NCI-H526 treated with DMSO at 0.1 percent for 48 hours (cell line): ENCODE results near the gene SLC28A3.

Experiments used
- DNase-seq: peaks from one replicate; lab custom pipeline; 2025; lab: John Stamatoyannopoulos, UW

SLC28A3 gene

DNA sequence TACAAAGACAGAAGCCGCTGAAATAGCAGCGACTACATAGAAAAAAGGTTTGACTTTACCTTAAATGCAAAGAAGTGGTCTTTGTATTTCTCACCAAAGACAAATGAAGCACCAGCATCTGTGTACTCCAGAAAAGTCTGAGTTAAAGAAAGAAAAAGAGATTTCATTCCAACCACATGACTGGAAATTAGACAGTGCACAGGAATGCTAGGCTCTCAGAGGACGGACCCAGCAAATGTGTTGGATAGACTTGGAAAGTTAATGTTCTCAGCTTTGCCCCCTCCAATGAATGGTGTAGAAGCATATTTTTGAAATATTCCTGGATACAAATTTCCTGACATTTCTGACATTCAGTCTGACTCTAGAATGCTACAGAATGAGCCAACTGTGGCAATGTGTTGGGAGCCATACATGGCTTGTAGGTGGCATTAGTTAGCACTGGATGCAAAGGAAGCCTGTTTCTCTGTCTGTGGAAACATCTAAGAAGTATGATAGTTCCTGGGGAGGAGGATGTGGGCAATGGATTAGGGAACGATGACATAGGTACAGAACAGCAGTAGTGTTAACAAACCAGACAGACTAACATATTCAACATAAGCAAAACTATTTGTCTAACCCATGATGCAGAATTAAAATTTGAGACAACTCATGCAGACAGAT lies 43.3 kb downstream of the SLC28A3 start:
- no peak for DNase-seq

DNA sequence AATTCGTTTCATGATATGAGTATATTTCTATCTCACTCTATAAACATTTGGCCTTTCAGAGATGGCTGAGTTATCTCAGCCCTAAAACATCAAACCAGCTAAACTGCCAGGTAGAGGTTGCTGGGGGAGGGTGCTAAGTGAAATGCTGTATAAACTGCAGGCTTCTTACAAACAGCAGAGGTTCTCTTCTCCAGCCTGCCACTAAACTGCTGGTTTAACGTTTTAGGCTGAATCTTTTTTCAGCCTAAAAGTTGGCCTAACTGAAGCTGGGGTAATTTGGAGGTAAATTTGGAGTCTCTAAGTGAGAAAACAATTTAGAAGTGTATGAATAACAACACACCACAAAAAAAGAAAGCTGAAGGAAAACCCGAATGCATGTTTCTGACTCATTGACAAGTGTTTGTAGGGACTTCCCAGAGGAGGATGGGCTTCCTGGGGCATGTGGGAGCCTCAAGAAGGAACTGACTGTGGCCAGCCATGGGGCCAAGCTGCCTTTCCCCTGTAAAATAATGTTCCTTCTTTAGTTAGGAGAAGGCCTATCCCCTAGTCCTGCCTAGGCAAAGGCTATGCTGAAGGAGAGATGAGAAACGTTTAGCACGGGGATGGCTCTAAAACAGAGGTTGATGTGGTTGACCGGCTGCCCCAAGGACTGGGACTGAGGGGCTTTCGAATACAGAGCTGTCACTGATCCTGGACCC lies 44.3 kb downstream of the SLC28A3 start:
- DNase-seq, result no peak

DNA sequence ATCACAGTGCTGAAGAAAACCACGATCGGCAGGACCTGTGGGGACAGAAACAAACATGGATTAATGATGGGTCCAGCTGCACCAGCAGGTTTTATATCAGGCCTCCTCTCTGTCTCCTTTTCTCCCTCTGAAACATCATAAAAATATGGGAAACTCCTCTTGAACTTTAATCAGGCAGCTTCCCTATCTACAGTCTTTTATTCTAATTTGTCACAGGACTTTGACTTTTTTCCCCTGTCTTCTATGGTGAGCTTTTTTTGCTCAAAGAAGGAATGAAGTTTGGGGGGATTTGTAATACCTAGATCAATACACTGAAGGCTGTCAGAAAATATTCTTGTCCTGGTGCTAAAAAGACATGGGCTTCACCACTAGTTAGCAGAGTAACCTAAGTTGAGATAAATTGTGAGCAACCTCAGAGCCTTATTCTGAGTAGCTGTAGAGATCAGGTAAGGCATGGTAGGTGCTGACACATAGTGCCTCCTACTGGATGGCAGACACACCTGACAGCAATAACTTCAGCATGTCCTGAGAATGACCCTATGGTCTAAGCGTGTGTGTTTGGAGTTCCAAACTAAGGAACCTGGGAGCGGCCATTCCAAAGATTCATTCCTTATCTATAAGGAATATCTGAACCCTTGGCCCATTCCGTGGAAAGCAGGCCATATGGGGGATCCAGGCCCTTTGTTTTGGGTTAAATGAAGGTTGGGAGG lies 46.2 kb downstream of the SLC28A3 start:
- no peak for DNase-seq

DNA sequence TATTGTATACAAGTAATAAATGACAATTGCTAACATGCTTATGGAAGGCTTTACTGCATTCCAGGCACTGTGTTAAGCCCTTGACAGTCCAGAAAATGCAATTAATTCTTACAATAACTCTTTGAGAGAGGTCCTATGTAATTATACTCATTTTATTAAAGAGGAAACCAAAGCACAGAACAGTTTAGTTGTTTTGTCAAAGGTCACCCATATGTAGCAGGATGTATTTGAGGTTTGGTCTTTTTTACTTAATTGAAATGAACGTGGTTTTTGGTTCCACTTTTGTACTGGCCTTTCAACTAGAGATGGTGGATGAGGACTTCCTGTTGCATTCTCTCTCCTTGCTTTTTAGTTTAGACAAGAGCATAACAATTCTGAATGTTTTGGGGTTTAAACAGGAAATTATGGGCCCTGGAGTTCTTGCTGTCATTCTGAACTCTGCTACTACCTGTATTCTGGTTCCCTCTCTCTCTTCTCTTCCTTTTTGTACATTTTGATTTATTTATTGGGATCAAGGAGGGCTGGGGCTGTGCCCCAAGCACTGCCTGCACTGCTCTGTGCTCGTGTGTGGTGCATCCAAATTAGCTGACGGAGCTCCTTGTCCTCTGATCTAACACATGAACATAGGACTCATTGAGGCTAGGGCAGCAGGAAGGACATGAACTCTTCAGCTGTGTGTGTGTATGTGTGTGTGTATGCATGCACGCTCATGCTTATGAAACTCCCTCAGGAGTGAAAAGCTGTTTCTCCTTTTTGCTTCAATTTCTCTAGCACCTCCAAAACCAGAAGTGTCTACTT lies 47.4 kb downstream of the SLC28A3 start:
- DNase-seq, result no peak

DNA sequence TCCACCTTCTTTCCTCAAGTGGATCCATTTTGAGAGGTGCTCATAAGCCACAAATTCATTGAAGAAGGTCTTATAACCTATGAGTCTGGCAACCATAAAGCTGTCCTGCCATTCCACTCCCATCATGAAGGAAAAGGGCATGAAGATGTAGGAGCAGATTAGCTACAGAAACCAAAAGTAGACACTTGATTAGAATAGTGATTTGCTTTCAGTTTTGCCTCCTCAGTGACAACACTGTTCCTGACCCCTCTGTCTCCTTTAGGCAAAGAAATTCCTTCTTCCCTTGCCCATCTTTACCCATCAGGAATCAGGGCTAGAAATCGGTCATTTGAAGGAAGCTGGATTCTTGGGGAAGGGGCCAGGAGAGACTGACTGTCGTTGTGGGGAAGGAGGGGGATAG lies 55.2 kb downstream of the SLC28A3 start:
- no peak for DNase-seq

DNA sequence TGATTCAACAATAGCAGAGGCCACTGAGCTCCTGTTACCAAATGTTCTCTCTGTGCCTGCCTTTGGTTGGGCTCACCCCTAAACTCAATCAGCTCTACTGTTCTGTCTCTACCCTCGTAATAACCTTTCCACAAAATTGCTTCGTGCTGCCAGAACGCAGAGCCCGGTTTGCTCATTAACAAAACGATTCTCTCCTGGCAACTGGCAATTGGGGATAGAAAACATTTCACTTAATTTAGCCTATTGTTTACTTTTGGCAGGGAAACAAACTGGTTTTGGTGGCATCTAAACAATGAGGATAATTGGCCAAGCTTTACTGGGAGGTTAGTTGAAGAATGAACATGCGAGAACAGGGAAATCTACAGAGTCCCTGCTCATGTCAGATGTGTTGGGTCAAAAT lies 56.6 kb downstream of the SLC28A3 start:
- no peak for DNase-seq

DNA sequence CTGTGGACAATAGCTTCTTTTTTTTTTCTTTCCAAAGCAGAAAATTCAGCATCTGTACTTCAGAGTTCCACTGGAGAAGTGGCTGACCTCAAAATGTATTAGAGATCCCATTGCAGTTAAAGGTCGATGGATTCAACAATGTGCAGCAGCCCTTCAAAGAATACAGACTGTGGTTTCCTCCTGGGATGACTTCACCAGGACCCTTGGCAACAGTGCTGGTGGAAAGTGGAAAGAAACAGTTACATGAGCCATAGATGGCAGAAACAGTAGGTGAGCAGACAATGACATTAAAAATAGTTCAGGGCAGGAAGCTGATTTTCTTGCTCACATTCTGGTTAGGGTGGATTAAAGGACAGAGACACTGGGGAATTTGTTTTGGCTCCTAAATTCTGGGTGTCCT lies 62.4 kb downstream of the SLC28A3 start:
- DNase-seq, result no peak

DNA sequence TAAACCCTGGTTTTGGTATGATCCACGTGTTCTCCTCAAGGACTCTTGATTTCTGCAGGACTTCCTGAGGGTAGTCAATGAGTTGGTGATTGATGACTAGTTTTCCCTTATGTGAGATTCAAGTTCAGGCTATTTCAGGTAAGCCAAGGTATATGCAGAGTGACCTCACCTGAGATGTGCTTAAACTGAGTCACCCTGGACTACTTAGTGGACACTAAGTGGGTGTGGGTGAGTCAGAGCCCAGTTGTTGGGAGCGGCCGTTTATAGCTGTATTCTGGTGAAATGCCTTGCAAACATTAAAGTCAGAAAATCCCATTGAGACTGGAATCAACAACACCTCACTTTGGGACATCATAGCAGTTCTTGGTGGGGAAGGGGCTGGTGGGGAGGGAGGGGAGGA lies 62.9 kb downstream of the SLC28A3 start:
- DNase-seq, result no peak

DNA sequence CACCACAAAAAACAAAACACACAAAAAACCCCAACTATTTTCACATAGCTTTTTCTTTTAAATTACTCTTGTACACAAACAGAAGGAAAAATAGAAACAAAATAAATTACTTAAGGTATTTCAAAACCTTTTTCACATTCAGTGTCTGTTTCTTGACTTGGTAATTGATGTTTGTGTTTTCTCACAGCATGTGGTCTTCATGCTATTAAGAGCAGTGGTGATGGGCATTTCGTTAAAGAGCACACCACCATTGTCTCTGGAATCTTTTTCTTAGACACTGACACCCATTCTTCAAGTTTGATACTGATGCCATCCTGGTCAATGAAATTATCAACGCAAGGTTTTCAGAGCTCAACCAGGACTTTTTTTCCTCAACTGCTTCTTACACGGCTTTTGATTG lies 63.8 kb downstream of the SLC28A3 start:
- no peak for DNase-seq

DNA sequence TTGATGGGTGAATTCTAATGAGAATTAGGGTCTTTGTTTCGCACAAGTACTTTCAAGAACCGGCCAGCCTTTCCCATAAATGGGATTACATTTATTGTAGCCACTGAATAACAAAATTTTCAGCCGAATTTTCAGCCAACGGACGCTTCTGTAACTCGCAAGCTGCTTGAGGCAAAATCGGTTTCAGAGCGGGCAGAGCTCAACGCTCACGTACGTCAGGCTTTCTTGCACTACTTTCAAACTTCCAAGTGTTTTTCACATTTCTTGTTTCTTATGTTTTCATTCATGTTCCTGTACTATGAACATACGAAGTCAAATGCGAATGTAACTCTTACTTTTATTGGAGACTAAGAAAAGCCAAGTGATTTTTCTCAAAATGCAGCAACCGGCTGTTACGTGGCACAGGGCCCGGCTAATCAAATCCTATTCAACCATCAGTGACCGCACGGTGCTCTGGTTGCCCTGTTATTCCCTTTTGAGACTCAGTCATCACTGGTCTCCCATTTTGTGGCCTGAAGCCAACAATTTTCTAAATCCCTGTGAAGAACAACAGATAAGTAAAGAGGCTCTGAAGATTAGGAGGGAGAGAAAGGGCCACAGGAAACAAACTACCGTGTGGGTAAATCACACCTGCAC lies 68.5 kb downstream of the SLC28A3 start:
- DNase-seq, result no peak

DNA sequence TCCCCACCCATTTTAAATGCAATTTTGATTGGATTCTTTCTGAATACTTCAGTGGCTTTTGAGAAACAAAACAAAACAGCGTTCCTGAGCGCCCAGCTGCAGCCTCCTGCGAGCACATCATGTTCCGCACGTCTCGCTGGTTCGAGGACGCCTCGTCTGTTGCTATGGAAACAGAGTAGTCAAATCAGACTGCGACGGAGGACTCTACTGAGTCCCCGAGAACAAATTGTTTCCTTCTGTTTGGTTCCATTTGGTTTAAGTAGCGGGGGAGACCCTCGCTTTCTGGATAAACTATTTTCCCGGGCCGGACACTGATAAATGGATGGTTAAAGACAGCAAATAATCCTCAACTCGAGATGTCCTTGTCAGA lies 69.0 kb downstream of the SLC28A3 start:
- peak; percentile 1 for DNase-seq

DNA sequence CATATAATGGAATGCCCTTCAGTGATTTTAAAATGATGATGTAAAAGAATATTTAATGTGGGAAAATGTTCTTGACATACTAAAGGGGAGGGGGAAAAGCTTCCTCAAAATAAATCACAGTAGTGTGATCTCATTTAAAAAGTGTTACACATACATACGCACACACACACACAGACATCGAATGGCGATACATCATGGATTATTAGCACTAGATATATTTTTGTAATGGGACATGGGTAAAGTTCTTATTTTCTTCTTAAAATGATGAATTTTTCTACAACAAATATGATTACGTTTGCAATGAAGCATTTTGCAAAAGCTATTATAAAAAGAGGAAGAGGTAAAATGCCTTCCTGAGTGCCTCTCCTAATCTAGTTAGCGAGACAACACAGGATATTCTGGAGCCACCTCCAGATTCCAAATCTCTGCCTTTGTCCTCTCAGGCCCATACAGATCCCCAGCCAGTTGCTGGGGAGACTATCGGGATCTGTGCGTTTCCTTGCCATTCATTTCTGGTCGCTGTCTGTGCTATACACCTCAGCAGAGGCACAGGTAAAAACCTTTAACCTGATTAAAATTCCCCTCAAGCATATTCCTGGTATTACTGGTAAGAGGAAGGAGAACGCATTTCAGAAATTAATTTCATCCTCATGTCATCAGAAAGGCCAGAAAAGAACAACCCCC lies 69.6 kb downstream of the SLC28A3 start:
- DNase-seq, result no peak

DNA sequence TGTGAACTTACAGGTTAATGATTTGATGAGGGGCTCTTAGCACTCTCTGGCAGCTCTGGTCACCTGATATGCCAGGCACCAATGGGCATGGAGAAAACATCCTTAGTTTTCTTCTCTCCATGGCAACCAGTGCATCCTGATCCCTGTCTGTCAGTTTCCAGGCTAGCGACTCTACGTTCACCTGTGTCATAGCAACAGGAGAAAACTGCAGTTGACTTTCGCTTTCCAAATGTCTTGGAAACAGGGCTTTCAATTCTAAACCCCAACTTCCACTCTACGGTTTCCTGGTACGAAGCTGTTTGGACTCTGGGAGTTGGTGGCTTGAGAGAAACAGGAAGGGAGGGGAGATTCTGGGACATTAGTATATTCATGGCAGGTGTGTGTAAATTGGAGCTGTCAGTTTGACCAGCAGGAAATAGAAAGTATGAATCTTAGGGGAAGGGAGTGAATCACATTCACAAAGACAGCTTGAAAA lies 74.4 kb downstream of the SLC28A3 start:
- DNase-seq, result no peak

DNA sequence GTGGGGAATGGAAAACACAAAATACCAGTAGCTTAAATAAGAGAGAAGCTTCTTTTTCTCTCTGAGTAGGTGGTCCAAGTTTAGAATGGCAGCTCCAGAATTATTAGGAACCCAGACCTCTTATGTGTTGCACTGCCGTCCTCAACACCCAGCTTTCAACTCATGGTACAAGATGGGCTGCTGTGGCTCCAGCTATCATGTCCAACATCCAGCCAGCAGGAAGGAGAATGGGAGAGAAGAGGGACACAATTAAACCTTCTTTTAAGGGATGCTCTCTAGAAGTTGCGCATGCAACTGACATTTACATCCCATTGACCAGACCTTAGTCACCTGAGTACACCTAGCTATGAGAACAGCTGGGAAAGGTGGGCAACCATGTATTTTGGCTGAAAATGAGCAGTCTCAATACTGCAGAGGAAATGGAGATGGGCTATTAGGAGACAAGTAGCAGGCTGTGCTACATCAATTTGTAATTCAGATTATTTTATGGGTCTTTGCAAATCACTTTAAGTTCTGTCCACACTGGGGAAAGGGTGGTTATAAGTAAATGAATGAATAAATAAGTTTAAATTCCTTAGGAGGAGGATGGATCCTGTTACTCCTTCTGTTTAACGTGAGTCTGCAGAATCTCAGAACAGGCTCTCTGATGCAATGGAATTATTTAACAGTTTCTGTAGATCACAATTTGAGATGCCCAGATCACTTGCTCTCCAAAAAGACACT lies 76.1 kb downstream of the SLC28A3 start:
- no peak for DNase-seq

DNA sequence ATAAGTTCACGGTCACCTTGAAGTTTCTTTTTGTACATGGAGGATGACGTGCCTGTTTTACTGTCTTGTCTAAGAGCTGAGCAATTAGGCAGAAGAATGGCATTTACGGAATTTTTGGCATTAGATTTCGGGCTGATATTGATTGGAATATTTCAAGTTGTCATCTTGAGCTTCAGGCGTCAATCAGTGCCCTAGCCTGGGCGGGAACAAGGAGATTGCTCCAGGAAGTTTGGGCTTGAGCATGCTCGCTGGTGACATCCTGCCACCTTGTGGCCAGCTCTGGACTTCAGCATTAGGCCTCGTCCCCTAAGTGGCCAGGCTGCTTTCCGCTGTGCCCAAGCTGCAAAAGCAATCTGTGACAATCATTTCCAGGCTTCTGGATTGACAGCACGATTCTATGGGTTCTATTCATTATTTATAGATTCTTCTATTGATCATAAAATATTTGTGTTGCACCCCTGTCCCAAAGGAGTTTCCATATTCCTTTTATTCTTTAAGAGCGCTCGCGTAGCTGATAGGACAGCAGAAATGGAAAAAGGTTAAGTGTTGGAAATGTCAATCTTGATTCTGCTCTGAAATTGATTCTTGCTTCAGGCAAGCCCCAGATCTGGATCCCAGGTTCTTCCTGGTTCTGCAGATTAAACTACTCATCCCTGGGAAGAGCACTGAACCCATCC lies 79.3 kb downstream of the SLC28A3 start:
- peak; percentile 22 for DNase-seq

DNA sequence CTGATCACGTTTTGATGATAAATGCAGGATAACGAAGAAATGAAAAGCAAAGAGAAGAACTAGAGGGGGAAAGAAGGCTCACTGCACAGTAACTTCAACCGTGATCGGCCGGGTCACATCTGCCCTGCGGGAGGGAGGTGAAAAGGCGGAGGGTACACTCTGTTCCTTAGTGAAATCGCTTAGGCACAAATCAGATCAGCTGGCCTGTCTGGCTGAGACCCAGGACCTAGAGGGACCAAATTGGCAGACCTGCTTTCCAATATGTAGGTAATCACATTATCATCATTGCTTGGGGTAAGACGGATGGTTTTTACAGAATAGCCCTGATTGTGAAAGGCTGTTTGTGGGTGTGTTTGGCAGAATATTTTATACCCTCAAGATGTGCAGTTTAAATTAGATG lies 82.2 kb downstream of the SLC28A3 start:
- DNase-seq, result no peak

DNA sequence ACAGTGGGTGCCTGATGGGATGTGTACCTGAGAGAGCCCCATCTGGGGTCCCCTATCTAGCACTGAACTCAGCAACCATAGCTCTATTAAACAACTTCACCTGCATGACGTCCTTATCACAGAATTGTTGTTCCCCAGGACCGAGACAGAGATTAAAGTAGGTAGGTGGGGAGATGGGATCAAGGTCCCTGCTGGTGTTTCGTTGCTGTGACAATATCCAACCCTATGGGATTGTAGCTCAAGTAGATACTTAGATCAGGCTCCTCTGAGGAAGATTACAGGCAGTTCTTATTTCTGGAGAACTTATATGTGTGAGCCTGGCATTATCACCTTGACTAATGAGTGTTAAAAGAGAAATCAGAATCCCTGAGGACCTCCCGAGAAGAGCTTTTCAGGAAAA lies 84.9 kb downstream of the SLC28A3 start:
- no peak for DNase-seq

DNA sequence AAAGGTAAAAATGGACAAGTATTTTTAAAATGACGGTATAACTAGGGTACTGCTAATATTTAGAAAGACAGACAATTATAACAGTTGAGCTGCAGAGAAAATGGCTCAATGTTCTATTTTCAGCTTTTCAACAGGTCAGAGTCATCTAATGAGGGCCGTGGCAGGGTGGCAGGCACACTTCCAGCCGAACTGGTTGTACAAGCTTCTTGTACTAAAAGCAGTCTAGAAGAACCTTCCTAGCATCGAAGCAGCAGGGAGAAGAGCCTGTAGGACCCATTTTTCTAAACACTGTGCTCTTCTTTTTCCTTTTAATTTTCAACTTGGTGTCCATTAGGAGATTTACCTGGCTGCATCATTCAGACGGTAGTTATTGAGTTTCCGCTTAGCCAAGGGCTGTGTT lies 85.6 kb downstream of the SLC28A3 start:
- DNase-seq, result no peak

DNA sequence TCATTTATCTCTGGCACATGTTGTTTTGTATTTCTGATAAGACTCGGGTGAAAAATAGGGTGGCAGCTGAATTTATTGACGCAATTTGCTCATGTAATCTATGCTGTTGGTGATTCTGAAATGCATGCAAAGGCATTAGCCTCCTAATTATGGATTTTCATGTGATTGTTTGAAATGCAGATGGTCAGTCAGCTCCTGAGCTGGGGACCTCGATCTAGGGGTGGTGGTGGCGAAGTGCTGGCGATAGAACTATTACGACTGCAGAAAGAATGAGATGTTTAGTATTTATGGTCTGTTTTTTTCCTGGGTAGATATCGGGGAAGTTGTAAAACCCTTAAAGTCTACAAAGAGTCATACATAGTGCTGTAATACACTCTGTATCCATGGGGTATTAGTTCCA lies 88.6 kb downstream of the SLC28A3 start:
- no peak for DNase-seq

DNA sequence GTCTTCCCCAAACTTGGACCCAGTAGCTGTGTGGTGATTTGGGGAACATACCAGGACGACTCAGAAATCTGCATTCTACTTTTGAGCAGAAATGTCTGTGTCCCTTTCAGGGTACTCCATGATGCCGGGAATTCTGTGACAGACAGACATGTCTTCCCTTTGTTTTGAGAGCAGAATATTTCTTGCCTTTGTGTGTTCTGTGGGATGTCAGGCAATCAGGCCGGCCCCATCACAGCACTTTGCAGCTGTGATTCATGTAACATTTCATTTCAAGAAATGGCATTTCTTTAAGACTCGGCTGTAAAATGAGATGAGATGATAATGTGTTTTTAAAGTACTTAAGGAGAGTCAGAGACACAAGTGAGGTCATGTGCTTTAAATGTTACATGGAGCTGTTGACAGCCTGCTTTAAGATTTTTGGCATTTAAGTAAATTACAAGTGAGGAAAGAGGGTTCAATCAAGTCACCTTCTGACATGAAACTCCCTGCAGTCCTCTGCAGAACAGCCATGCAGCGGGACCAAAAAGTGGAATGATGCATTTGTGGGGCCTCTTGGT lies 98.7 kb downstream of the SLC28A3 start:
- DNase-seq, result no peak
